Prostate gland (tissue), 2 donors: Measurements from ENCODE around the gene ADAMTS19.

ENCODE experiments used
- POLR2AphosphoS5 ChIP-seq: sonication (generic); formaldehyde crosslinking; IDR thresholded peaks from one replicate; pipeline ENCODE4 v1.6.1; 2017; ENCODE audit warnings: antibody characterized with exemption
- TF ChIP-seq, protein P1 (sequence below), 4 experiments: fragments of 200-600 bp in 2 of 4; fragments of 450-650 bp in 2 of 4; sonication (generic) in 2 of 4; IDR thresholded peaks; 1 replicate in 3 of 4; 2 replicates in 1 of 4; pipeline ENCODE4 v1.5.1; 2016 to 2019; ENCODE audit warnings: antibody characterized with exemption in 4 of 4, mild to moderate bottlenecking in 2 of 4, moderate library complexity in 2 of 4

DNA sequence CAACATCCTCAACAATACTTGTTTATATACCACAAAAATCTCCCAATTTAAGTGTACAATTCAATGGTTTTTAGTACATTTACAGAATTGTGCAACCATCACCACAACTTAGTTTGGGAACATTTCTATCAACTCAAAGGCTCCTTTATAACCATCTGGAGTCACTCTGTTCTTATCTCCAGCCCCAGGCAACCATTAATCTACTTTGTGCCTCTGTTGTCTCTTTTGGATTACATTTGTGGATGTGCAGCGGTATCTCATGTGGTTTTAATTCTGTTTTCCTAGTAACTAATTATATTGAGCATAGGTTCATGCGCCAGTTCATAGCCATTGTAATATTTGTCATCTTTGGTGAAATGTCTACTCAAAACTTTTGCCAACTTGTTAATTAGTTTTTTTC lies 14.4 kb downstream of the ADAMTS19 start:
- TF ChIP-seq, protein P1, sequence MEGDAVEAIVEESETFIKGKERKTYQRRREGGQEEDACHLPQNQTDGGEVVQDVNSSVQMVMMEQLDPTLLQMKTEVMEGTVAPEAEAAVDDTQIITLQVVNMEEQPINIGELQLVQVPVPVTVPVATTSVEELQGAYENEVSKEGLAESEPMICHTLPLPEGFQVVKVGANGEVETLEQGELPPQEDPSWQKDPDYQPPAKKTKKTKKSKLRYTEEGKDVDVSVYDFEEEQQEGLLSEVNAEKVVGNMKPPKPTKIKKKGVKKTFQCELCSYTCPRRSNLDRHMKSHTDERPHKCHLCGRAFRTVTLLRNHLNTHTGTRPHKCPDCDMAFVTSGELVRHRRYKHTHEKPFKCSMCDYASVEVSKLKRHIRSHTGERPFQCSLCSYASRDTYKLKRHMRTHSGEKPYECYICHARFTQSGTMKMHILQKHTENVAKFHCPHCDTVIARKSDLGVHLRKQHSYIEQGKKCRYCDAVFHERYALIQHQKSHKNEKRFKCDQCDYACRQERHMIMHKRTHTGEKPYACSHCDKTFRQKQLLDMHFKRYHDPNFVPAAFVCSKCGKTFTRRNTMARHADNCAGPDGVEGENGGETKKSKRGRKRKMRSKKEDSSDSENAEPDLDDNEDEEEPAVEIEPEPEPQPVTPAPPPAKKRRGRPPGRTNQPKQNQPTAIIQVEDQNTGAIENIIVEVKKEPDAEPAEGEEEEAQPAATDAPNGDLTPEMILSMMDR (IDR thresholded peaks at IDR 0.05): no peak
- TF ChIP-seq POLR2AphosphoS5: no peak
